H9 (cell line): ENCODE measurements around the gene IQSEC1. TPM values are rescaled to one million over a fixed set of nuclear protein-coding genes. Genes with fewer than 3 reads are reported as not detected.

ENCODE experiments used
- DNase-seq: peaks from one replicate; pipeline ENCODE4 v3.0.0-alpha.2; 2017
- H2AFZ ChIP-seq: one replicate; pipeline ENCODE4 v1.6.1; 2013; ENCODE audit warnings: mild to moderate bottlenecking, low read length, control low read depth, moderate library complexity
- H2AK5ac ChIP-seq: 2 replicates; pipeline ENCODE4 v1.6.1; 2013; ENCODE audit warnings: low read length, control low read depth, mixed read lengths; ENCODE audit not compliant: insufficient read length
- H2BK120ac ChIP-seq: one replicate; pipeline ENCODE4 v1.6.1; 2013; ENCODE audit warnings: low read depth, mild to moderate bottlenecking, low read length, control low read depth, inconsistent platforms; ENCODE audit not compliant: poor library complexity, severe bottlenecking
- H2BK12ac ChIP-seq: 2 replicates; pipeline ENCODE4 v1.6.1; 2013; ENCODE audit warnings: low read length, control low read depth, mixed read lengths, low read depth; ENCODE audit not compliant: insufficient read length
- H2BK15ac ChIP-seq: 2 replicates; pipeline ENCODE4 v1.6.1; 2013; ENCODE audit warnings: low read depth, low read length, control low read depth
- H2BK20ac ChIP-seq: one replicate; pipeline ENCODE4 v1.6.1; 2013; ENCODE audit warnings: low read depth, mild to moderate bottlenecking, low read length, control low read depth, inconsistent platforms; ENCODE audit not compliant: poor library complexity, severe bottlenecking
- H2BK5ac ChIP-seq: 2 replicates; pipeline ENCODE4 v1.6.1; 2013; ENCODE audit warnings: low read length, control low read depth, mixed read lengths; ENCODE audit not compliant: insufficient read length
- H3K14ac ChIP-seq: 2 replicates; pipeline ENCODE4 v1.6.1; 2013; ENCODE audit warnings: low read length, control low read depth; ENCODE audit not compliant: insufficient read depth
- H3K18ac ChIP-seq: 2 replicates; pipeline ENCODE4 v1.6.1; 2013; ENCODE audit warnings: low read depth, mild to moderate bottlenecking, mixed read lengths, low read length, control low read depth; ENCODE audit not compliant: insufficient read length
- H3K23ac ChIP-seq: 2 replicates; pipeline ENCODE4 v1.6.1; 2013; ENCODE audit warnings: low read length, control low read depth, mixed read lengths, low read depth; ENCODE audit not compliant: insufficient read length
- H3K23me2 ChIP-seq: 2 replicates; pipeline ENCODE4 v1.6.1; 2013; ENCODE audit warnings: low read depth, mild to moderate bottlenecking, mixed read lengths, low read length, control low read depth; ENCODE audit not compliant: insufficient read length, poor library complexity, severe bottlenecking
- H3K27ac ChIP-seq: 2 replicates; pipeline ENCODE4 v1.5.1; 2013; ENCODE audit warnings: low read length, control low read depth, mixed read lengths, low read depth; ENCODE audit not compliant: insufficient read length
- H3K27me3 ChIP-seq: 2 replicates; pipeline ENCODE4 v1.6.1; 2013; ENCODE audit warnings: low read length, control low read depth, inconsistent platforms; ENCODE audit not compliant: insufficient read depth
- H3K4ac ChIP-seq: 2 replicates; pipeline ENCODE4 v1.6.1; 2013; ENCODE audit warnings: low read depth, mild to moderate bottlenecking, control low read depth, inconsistent platforms, low read length, moderate library complexity
- H3K4me1 ChIP-seq: 2 replicates; pipeline ENCODE4 v1.6.1; 2013; ENCODE audit warnings: low read length, control low read depth, inconsistent platforms; ENCODE audit not compliant: insufficient read depth
- H3K4me2 ChIP-seq: 2 replicates; pipeline ENCODE4 v1.6.1; 2013; ENCODE audit warnings: low read length, control low read depth, mixed read lengths; ENCODE audit not compliant: insufficient read length, insufficient read depth
- H3K56ac ChIP-seq: 2 replicates; pipeline ENCODE4 v1.6.1; 2013; ENCODE audit warnings: low read depth, mild to moderate bottlenecking, mixed read lengths, low read length, control low read depth; ENCODE audit not compliant: insufficient read length
- H3K79me1 ChIP-seq: 2 replicates; pipeline ENCODE4 v1.6.1; 2013; ENCODE audit warnings: low read depth, mild to moderate bottlenecking, moderate library complexity, low read length, control low read depth, inconsistent platforms; ENCODE audit not compliant: insufficient read depth, poor library complexity, severe bottlenecking
- H3K79me2 ChIP-seq: 2 replicates; pipeline ENCODE4 v1.6.1; 2013; ENCODE audit warnings: low read length, control low read depth, inconsistent platforms; ENCODE audit not compliant: insufficient read depth
- H3K9ac ChIP-seq: 2 replicates; pipeline ENCODE4 v1.6.1; 2013; ENCODE audit warnings: low read length, control low read depth, mixed read lengths; ENCODE audit not compliant: insufficient read length; ENCODE audit errors: extremely low read depth
- H3K9me3 ChIP-seq: one replicate; pipeline ENCODE4 v1.6.1; 2013; ENCODE audit warnings: low read depth, low read length, inconsistent platforms; ENCODE audit not compliant: control insufficient read depth
- H3T11ph ChIP-seq: one replicate; pipeline ENCODE4 v1.6.1; 2013; ENCODE audit warnings: mild to moderate bottlenecking, low read length, control low read depth, inconsistent platforms
- H4K20me1 ChIP-seq: one replicate; pipeline ENCODE4 v1.6.1; 2013; ENCODE audit not compliant: control insufficient read depth, insufficient read length, insufficient read depth
- H4K5ac ChIP-seq: 2 replicates; pipeline ENCODE4 v1.6.1; 2013; ENCODE audit warnings: low read depth, mild to moderate bottlenecking, mixed read lengths, low read length, control low read depth; ENCODE audit not compliant: insufficient read length
- H4K8ac ChIP-seq: replicated peaks from 2 replicates; pipeline ENCODE4 v1.6.1; 2013; ENCODE audit warnings: low read length, control low read depth, mixed read lengths, low read depth; ENCODE audit not compliant: insufficient read length
- H4K91ac ChIP-seq: 2 replicates; pipeline ENCODE4 v1.6.1; 2013; ENCODE audit warnings: low read depth, mild to moderate bottlenecking, moderate library complexity, mixed read lengths, low read length, control low read depth; ENCODE audit not compliant: insufficient read length
- H3K27ac Mint-ChIP-seq, 3 experiments: 2 replicates in 2 of 3; 3 replicates in 1 of 3; pipeline ENCODE4 v1.8.0; 2020 to 2021; ENCODE audit warnings: mixed read lengths in 3 of 3, mild to moderate bottlenecking in 1 of 3, moderate library complexity in 1 of 3
- H3K27me3 Mint-ChIP-seq: 2 replicates; pipeline ENCODE4 v1.8.0; 2021; ENCODE audit warnings: low read depth, mild to moderate bottlenecking, moderate library complexity, mixed read lengths
- H3K36me3 Mint-ChIP-seq, 3 experiments: 2 replicates in 2 of 3; 3 replicates in 1 of 3; pipeline ENCODE4 v1.8.0; 2020 to 2021; ENCODE audit warnings: low read depth in 3 of 3, mixed read lengths in 3 of 3; ENCODE audit not compliant: insufficient read depth in 1 of 3
- H3K4me1 Mint-ChIP-seq, 2 experiments: 2 replicates each; pipeline ENCODE4 v1.8.0; 2020; ENCODE audit warnings: mixed read lengths in 2 of 2
- H3K4me3 Mint-ChIP-seq, 2 experiments: 2 replicates in 1 of 2; 3 replicates in 1 of 2; pipeline ENCODE4 v1.8.0; 2020 to 2021; ENCODE audit warnings: mild to moderate bottlenecking in 2 of 2, mixed read lengths in 2 of 2, moderate library complexity in 1 of 2
- H3K9me3 Mint-ChIP-seq, 2 experiments: 2 replicates in 1 of 2; 3 replicates in 1 of 2; pipeline ENCODE4 v1.8.0; 2020; ENCODE audit warnings: mild to moderate bottlenecking in 2 of 2, mixed read lengths in 2 of 2, moderate library complexity in 1 of 2
- CTCF ChIP-seq: fragments of 200-600 bp; sonication (generic); conservative IDR thresholded peaks from 3 replicates; pipeline ENCODE4 v1.8.0; 2021; ENCODE audit warnings: antibody characterized with exemption, mild to moderate bottlenecking
- WGBS: extraction: QIAGEN DNeasy Blood & Tissue Kit; methylation state at CpG from one replicate; pipeline ENCODE4 v1.1.7; 2013; ENCODE audit warnings: missing lambda C conversion rate, low lambda C conversion rate, mixed read lengths; ENCODE audit not compliant: insufficient read length; ENCODE audit errors: extremely low coverage; 5-methylcytosine and 5-hydroxymethylcytosine counted together
- total RNA-seq: library from RNA; stranded (reverse); gene quantifications from 2 replicates; pipeline ENCODE4 v1.2.1, GENCODE V29; 2021

IQSEC1 gene
- total RNA-seq, 1 experiment from 2014 or later: 19.1 TPM

GRCh38 chr3:12985148-12985547 is 88.1 kb downstream of the IQSEC1 start:
- Histone ChIP-seq H2BK120ac (no peak overlapping the region), H2AK5ac (no peak overlapping the region), H4K91ac (no peak overlapping the region), H3K4me1 (no peaks in the 10 kb centered on the region), H3K14ac (no peak overlapping the region), H3K9me3 (no peaks in the 10 kb centered on the region), H3K9ac (no peak overlapping the region), H3K4ac (no peak overlapping the region), H4K5ac (no peak overlapping the region), H3K27me3 (no peaks in the 10 kb centered on the region), H2AFZ (no peak overlapping the region), H3K79me1 (no peaks in the 10 kb centered on the region), H3K23ac (no peak overlapping the region), H3K79me2 (no peaks in the 10 kb centered on the region), H4K8ac (no peak overlapping the region), H3K27ac (no peak overlapping the region), H3K56ac (no peak overlapping the region), H4K20me1 (no peaks in the 10 kb centered on the region), H3K4me2 (no peak overlapping the region), H2BK20ac (no peak overlapping the region), H2BK5ac (no peak overlapping the region), H3T11ph (no peak overlapping the region), H3K23me2 (no peaks in the 10 kb centered on the region), H3K18ac (no peak overlapping the region), H2BK12ac (no peak overlapping the region), H2BK15ac (no peak overlapping the region)
- peaks cover 21 to 46% of the 10 kb centered on the region in 2 experiments for H3K4me1 Mint-ChIP-seq
- no CpG with 5 or more reads among the region's 6 CpGs for WGBS
- H3K27ac Mint-ChIP-seq: no peak overlapping the region
- H3K4me3 Mint-ChIP-seq: no peak overlapping the region
- DNase-seq: no peak
- TF ChIP-seq CTCF: no peak
- H3K9me3 Mint-ChIP-seq: peaks cover 6 to 8% of the 10 kb centered on the region in 2 experiments; a peak in 3 of 5 replicates
- peaks cover 10% of the 10 kb centered on the region for H3K27me3 Mint-ChIP-seq
- peaks cover 4 to 8% (median 4%) of the 10 kb centered on the region in 3 experiments; a peak in 6 of 7 replicates for H3K36me3 Mint-ChIP-seq
